GM18508 (cell line): Measurements from ENCODE around the gene GNAQ.
"Not testable (repeated sequence)": the region's sequence is repeated elsewhere in the genome, so short reads cannot be mapped to it uniquely, and the experiment has no call there.

Experiments
- ATAC-seq: cut with Tn5 transposase; IDR thresholded peaks from one replicate; pipeline ENCODE4 v1.9.1; 2021; ENCODE audit warnings: moderate number of reproducible peaks; ENCODE audit not compliant: insufficient read depth, unreplicated experiment

Gene GNAQ

DNA sequence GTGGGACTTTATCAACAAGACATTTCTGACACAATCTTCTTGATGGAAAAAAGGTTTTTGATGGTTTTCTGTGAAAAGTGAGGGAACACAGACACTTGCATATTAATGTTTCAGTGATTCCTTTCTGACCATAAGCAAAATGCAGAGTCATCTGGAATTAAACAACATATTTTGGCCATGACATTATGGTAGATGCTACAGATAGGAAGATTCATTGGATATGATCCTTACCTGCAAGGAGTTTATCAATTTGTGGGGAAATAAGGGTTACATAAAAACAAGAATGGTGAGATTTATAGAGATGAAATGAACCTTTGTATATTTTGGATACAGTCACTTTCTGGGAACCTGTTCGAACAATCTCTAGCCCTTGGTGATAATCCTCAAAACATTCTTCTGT lies 228.2 kb downstream of the GNAQ start:
- no peak for ATAC-seq

DNA sequence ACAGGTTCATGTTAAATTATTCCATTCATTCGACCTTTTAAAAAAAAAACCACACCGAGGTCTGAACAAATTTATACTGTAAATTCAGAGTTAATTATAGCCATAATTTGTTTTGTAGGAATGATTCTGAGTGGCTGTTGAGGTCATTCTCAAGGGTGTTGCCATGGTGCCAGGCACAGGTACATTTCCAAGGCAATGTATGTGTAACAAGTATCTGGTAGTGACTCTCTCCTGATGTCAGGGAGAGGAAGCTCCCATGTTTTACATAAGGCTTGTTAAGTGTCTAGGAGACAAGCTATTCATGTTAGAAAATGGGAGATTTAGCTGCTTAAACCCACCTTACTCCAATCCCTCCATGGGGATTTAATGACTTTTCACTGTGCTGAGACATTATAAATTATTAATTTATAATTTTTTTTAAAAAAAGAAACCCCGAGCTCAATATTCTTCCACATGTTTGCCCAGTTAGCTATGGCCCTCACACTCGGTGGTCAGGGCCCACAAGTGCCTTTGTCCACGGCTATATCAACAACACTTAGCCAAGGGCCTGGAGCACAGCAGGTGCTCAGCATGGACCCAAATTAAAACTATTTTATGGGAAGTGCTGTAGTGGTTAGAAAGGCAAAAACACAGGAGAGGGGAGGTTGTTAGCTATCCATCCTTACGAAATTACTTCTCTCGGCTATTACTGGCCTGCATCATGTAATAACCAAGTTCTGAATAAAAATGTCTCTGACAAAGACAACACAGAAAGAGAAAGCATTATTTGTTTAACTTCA lies 228.9 kb downstream of the GNAQ start:
- no peak for ATAC-seq

DNA sequence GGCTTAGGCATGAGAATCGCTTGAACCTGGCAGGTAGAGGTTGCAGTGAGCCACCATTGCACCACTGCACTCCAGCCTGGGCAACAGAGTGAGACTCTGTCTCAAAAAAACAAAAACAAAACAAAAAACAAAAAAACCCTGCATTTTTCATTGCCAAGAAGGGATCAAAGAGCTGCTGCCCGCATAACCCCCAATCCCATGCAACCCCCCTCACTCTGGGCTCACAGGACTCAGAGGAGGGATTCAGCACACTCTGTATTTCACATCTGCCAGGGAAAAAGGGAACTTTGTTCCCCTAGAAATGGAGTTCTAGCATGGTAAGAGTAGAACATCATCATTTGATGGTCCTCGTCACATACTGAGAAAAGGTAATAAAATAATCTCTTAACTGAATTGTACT lies 229.5 kb downstream of the GNAQ start:
- ATAC-seq = no peak

DNA sequence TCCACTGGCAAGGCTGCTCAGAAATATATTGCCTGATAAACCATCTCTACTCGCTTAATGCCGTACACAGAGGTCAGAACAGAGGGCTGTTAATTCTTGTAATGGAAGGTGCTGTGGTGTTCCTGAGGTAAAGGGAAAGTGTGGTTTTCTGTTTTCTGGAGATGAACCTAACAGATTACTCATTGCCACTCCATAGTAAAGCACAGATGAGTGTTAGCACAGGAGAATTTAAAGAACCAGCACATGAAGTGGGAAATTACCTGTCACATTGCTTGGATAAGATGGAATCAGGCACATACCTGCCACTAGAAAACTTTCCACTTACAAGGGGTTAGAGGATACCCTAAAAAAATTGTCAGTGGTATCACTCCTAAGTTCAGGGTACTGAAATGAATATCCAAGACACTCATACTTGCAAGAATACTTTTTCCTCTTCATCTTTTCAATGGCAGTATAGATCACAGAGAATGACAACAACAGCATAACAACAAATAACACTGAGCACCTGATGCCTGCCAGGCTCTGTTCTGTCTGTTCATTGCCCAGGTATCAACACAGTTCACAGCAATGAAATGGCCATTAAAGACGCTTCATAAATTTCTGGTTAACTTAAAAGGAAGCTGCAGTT lies 230.6 kb downstream of the GNAQ start:
- ATAC-seq = no peak

DNA sequence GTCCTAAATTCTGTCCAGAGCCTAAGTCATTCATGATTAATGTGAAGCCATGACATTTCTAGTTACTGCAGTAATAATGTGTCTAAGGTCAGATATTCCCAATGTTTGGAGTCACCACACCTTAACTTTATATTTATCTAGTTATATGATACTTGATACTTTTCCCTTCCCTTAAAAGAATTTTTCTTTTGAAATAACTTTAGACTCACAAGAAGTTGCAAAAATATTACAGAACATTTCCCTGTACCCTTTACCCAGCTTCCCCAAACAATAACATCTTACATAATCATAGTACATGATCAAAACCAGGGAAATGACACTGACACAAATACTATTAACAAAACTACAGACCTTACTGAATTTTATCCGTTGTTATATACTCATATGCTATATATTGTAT lies 233.5 kb downstream of the GNAQ start:
- ATAC-seq = no peak

DNA sequence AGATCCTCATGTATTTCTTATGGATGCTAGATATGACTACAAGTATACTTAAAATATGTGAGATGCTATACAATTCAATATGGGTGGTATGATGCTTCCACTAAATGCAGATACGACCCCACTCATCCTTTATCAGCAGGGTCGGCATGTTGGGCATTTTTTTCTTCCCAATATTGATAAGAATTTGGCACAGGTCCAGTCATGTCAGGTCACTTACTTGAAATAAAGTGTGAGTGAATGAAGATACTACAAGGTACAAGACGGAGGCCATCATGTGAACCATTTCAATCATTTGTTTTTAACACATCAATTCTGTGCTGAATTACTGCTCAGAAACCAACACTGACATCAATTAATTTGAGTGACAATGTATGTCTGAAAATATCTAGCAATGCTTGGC lies 236.6 kb downstream of the GNAQ start:
- ATAC-seq = no peak

DNA sequence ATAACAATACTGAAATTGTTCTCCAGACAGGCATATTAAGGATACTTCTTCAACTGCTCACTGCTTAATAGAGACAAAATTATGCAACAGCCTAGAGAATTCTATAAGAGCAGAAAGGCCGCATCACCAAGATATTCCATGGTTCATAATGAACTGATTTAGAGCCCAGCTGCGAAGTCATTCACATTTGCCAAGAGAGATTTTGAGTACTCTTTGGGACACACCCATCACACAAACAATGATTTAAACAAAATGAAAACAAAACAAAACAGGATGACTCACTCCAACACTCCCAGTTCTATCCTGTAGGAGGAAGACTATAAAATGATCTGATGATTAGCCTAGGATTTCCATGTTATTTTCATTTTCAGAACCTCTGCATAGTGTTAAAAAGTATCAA lies 237.8 kb downstream of the GNAQ start:
- no peak for ATAC-seq

DNA sequence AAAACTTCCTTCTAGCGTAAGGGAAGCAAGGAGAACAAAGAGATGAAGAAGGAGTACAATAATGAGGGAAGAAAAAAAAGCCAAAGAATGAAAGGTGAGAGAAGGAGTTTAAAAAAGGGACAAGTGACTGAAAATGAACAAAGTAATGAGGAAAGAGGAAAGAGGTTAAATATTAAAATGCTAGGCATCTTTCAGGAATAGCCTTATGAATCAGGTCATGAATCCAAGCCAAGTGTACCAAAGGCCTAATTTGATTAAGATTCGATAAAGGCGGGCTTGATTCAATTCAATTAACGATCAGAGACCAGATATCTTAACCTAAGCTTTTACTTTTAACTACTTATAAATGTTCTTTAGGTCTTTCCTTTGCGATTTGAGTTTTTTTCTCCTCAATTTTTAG lies 241.7 kb downstream of the GNAQ start:
- ATAC-seq = no peak

DNA sequence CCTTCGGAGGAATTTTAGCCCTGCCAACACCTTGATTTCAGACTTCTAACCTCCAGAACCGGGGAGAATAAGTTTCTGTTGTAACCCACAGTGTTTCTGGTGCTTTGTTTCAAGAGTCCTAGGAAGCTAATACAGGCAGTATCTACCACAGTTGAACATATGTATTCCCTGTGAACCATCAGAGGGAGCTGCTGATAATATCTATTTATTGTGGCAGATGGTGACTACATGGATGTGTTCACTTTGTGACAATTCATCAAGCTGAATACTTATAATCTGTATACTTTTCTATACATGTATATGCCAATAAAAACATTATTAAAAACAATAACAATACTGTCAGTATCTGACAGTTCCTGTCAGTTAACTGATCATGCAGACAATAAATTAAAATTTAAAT lies 246.3 kb downstream of the GNAQ start:
- ATAC-seq = no peak

DNA sequence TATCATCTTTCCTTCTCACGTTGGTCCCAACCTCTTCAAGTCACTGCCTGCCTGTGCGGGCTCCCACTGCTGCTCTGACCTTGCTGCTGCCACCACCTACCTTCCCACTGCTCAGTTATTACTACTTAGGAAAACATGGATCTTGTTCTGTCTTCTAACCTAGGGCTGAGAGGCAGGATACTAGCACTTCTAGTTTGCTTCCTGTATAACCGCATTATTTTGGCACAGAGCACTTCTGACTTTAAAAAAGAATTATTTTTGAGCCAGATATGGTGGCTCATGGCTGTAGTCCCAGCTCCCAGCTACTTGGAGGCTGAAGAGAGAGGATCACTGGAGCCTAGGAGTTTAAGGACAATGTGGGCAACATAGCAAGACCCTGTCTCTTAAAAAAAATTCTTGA lies 248.1 kb downstream of the GNAQ start:
- no peak for ATAC-seq

DNA sequence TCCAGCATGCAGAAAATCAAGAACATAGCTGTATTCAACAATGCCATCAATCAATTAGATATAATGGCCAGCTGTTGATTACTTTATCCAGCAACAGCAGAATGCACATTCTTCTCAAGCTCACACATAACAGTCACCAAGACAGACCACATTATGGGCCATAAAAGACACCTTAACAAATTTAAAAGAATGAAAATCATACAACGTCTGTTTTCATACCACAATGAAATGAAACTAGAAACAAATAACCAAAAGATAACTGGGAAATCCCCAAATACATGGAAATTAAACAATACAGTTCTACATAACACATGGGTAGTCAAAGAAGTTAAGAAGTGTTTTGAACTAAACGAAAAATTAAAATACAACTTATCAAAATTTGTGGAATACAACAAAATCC lies 252.6 kb downstream of the GNAQ start:
- ATAC-seq = no peak

DNA sequence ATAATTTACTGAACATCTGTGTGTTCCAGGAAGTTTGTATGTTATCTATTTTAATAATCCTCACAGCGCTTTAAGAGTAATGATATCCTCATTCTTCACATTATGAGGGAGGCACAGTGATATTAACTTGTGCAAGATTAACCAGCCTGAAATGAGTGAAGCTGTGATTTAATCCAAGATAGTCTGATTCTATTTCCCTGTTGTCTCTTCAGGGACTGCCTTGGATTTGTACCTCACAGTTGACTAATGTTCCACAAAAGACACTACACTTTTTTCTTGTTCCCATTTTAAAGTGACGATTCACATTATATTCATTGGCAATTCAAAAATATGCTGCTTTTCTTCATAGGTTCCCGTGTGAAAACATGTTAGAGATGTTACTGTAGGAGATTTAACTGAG lies 258.2 kb downstream of the GNAQ start:
- ATAC-seq = no peak

DNA sequence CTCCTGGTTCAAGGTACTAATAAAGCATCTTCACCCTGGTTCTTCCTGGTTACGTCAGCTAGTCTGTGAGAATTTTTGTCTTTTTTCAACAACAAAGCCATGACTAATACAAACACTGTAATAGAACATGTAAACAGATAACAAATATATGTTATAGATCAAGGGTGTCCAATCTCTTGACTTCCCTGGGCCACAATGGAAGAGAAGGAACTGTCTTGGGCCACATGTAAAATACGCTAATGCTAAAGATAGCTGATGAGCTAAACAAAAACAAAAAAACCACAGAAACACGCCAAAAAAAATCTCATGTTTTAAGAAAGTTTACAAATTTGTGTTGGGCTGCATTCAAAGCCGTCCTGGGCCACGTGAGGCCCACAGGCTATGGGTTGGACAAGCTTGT lies 259.0 kb downstream of the GNAQ start:
- ATAC-seq = no peak

DNA sequence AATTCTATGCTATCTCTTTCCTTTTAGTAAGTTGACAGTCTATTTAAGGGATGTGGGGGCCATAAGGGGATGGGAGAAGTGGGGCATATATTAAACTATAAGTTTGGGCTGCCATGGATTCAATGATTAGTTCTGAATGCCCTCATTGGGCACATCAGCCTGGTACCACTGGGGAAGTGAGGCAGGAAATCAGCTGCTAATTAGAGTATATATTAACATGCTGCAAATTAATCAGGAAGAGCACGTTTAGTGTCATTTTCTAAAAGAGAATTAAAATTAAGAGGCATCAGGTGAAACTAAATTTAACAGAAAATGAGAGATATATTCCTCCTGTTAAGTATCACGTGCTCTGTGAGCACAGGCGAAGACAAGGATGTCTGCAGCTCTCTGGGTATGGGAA lies 260.4 kb downstream of the GNAQ start:
- ATAC-seq = no peak

DNA sequence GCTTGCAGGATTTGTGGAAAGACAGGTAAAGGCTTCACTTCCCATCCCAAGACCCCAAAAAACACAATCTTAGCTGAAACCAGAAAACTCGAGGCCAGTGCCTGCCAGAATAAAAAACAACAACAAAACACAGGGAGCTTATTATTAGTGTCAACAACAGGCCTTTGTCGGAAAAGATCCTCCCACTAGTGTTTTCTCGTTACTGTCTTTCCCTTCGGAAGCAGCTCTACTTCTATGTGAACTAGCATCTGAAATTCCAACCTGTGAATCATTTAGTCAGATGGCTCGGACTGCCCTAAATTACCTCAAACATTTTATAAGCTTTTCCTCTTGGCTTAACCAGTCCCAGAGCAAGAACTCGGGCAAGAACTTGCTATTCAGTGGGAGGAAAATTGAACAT lies 261.3 kb downstream of the GNAQ start:
- no peak for ATAC-seq

DNA sequence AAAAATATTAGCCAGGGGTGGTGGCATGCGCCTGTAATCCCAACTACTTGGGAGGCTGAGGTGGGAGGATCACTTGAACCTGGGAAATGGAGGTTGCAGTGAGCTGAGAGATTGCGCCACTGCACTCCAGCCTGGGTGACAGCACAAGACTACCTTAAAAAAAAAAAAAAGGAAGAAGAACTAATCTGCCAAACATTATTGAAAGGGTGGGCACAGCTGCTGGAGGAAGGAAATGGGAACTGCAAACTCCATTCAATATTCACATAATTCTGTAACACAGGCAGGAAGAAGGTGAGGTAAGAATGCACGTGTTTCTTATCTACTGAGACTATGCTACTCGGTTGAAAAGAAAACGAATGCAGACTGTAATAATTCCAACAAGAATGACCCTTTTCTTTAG lies 262.4 kb downstream of the GNAQ start:
- ATAC-seq = no peak

DNA sequence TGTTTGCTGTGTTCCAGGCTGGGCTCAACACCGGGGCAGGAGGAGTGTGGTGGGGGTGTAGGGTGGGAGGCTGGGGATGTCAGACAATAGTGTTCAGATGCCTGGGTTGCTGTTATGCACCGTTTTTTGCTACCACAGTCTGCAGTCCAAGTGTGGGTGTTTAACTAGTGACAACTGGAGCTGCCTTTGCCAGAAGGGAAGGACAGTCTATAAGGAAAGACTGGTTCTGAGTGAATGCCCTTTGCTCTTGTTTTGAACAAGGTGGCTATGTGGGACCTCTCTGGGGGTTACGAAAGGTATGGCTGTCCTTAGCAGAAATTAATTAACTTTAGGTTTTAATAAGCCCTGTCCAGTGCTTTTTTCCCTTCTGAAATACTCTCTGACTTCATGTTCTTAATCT lies 265.0 kb downstream of the GNAQ start:
- ATAC-seq = no peak

DNA sequence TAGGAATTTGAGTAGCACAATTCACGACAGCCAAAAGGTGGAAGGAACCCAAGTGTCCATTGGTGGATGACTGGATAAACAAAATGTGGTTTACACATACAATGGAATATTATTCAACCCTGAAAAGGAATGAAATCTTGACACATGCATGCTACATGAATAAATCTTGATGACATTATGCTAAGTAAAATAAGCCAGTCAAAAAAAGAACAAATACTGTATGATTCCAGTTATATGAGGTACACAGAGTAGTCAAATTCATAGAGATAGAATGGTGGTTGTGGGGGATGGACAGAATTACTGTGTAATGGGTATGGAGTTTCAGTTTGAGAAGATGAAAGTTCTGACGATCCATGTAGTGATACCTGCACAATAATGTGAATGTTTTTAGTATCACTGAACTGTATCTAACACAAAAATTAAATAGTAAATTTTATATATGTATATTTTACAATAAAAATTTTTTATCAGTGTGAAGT lies 265.8 kb downstream of the GNAQ start:
- ATAC-seq = no peak

DNA sequence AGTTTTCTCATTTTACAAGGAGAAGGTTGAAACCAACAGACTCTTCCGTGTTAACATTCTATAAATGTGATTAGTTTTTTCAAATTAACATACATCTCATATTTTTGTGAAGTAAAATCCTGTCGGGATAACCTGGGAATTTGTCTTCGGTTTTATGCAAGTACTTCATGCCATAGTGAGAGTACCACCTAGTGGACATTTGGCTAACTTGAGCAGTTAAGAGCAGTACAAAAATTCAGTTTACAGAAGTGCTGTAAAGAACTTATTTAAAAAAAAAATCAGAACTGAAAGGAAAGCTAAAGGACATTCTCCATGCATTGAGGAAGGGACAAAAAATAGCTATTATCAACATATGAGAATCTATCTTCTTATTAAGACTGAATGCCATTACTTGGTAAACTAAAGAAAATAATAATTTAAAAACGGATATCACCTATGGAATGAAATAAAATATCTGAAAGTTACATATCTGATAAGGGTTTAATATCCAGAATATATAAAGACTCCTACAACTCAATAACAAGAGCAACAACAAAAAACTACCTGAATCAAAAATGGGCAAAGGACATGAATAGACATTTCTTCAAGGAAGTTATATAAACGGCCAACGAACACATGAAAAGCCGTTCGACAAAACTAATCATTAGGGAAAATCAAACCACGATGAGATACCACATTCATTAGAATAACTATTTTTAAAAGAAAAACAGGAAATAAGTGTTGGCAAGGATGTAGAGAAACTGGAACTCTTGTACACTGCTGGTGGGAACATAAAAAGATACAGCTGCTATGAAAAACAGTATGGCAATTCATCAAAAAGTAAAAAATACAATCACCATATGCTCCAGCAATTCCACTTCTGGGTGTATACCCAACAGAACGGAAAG lies 266.5 kb downstream of the GNAQ start:
- ATAC-seq = no peak

DNA sequence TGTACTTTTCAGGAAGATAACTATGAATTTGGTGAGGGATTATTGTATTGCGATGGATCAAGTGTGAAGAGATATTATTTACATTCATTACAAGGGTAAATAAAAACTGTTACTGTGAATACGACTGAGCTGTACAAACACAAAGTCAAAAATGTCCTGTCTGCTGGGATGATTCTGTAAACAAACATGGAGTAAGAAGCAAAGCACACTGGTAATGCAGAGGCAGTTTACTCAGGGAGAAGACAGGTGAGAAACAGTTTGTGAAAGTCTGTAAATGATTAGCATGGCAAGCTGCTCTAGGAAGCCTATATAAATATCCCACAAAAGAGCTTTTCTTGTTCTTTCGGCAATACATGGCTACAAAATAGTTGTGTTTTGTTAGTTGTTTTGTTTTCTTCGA lies 268.0 kb downstream of the GNAQ start:
- no peak for ATAC-seq

DNA sequence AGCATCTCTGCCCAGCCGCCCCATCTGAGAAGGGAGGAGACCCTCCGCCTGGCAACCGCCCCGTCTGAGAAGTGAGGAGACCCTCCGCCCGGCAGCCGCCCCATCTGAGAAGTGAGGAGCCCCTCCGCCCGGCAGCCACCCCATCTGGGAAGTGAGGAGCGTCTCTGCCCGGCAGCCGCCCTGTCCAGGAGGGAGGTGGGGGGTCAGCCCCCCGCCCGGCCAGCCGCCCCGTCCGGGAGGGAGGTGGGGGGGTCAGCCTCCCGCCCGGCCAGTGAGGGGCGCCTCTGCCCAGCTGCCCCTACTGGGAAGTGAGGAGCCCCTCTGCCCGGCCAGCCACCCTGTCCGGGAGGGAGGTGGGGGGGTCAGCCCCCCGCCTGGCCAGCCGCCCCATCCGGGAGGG lies 270.7 kb downstream of the GNAQ start:
- ATAC-seq = not testable (repeated sequence)
